Neutrophil (primary cell): ENCODE measurements around the gene CSHL1.
"Not testable (repeated sequence)": the region's sequence is repeated elsewhere in the genome, so short reads cannot be mapped to it uniquely, and the experiment has no call there.

Experiments used
- H3K27ac ChIP-seq: fragments of 200-600 bp; sonication (generic); 2 replicates; pipeline ENCODE4 v1.5.1; 2016; ENCODE audit warnings: mild to moderate bottlenecking, moderate library complexity
- H3K27me3 ChIP-seq: fragments of 200-600 bp; sonication (generic); 2 replicates; pipeline ENCODE4 v1.6.0; 2016; ENCODE audit warnings: mild to moderate bottlenecking
- H3K36me3 ChIP-seq: fragments of 200-600 bp; sonication (generic); 2 replicates; pipeline ENCODE4 v1.5.1; 2017
- H3K4me1 ChIP-seq, 2 experiments: fragments of 200-600 bp in 1 of 2; sonication (generic) in 1 of 2; 1 replicate in 1 of 2; 2 replicates in 1 of 2; pipeline versions ENCODE4 v1.5.1 to v1.6.1; 2013 to 2016; ENCODE audit warnings: low read depth in 1 of 2, low read length in 1 of 2, mild to moderate bottlenecking in 1 of 2, moderate library complexity in 1 of 2; ENCODE audit not compliant: control insufficient read depth in 1 of 2, insufficient read depth in 1 of 2
- H3K4me3 ChIP-seq, 2 experiments: fragments of 200-600 bp in 1 of 2; sonication (generic) in 1 of 2; 1 replicate in 1 of 2; 2 replicates in 1 of 2; pipeline ENCODE4 v1.5.1; 2013 to 2016; ENCODE audit warnings: low read depth in 1 of 2, low read length in 1 of 2, mild to moderate bottlenecking in 1 of 2, moderate library complexity in 1 of 2
- H3K9me3 ChIP-seq: fragments of 200-600 bp; sonication (generic); 2 replicates; pipeline ENCODE4 v1.5.1; 2016
- CTCF ChIP-seq: fragments of 200-600 bp; sonication (generic); IDR thresholded peaks from 2 replicates; pipeline ENCODE4 v1.5.1; 2016; ENCODE audit warnings: antibody characterized with exemption

The CSHL1 gene

GRCh38 chr17:63894821-63895220 lies 16.2 kb downstream of the CSHL1 start:
- not testable (repeated sequence) for H3K9me3 ChIP-seq

GRCh38 chr17:63894021-63894420 lies 17.0 kb downstream of the CSHL1 start:
- not testable (repeated sequence) for H3K27ac ChIP-seq, H3K4me3 ChIP-seq, H3K4me1 ChIP-seq, H3K36me3 ChIP-seq, H3K9me3 ChIP-seq, H3K27me3 ChIP-seq

More at GRCh38 chr17:63894821-63895220, 16.2 kb downstream of the CSHL1 start:
- H3K4me3 ChIP-seq, H3K27me3 ChIP-seq, H3K4me1 ChIP-seq, H3K27ac ChIP-seq, H3K36me3 ChIP-seq: not testable (repeated sequence)

- not testable (repeated sequence) for H3K9me3 ChIP-seq
These were observed 18.6 kb downstream of the CSHL1 start for GRCh38 chr17:63892316-63893037.

GRCh38 chr17:63889026-63889848 lies 21.8 kb downstream of the CSHL1 start:
- H3K4me3 ChIP-seq, H3K9me3 ChIP-seq, H3K4me1 ChIP-seq, H3K36me3 ChIP-seq, H3K27ac ChIP-seq, H3K27me3 ChIP-seq: not testable (repeated sequence)

More at GRCh38 chr17:63892316-63893037, 18.6 kb downstream of the CSHL1 start:
- H3K4me1 ChIP-seq, H3K36me3 ChIP-seq, H3K27ac ChIP-seq, H3K27me3 ChIP-seq, H3K4me3 ChIP-seq: not testable (repeated sequence)

- H3K27ac ChIP-seq, H3K9me3 ChIP-seq, H3K27me3 ChIP-seq, H3K4me1 ChIP-seq, H3K36me3 ChIP-seq, H3K4me3 ChIP-seq: not testable (repeated sequence)
These were observed 25.9 kb downstream of the CSHL1 start for GRCh38 chr17:63885119-63885518.

GRCh38 chr17:63882626-63883126 lies 28.4 kb downstream of the CSHL1 start:
- not testable (repeated sequence) for H3K27ac ChIP-seq, H3K4me1 ChIP-seq, H3K9me3 ChIP-seq, H3K27me3 ChIP-seq, H3K36me3 ChIP-seq, H3K4me3 ChIP-seq

GRCh38 chr17:63881935-63882601 lies 29.0 kb downstream of the CSHL1 start, which contains the start of gene GH2:
Gene GH2, minus strand, starts transcription at chr17:63881944. Its CDS starts 143 bp downstream, at chr17:63881801.
- TF ChIP-seq CTCF: peak; percentile 66
- Histone ChIP-seq H3K9me3 (no peaks in the 10 kb centered on the region), H3K36me3 (no peaks in the 10 kb centered on the region), H3K27me3 (no peaks in the 10 kb centered on the region), H3K4me3 (no peak within 1 kb of the TSS), H3K4me1 (no peaks in the 10 kb centered on the region), H3K27ac (no peak within 1 kb of the TSS)

GRCh38 chr17:63881337-63881736 lies 29.7 kb downstream of the CSHL1 start:
- H3K4me3 ChIP-seq, H3K36me3 ChIP-seq, H3K27ac ChIP-seq, H3K9me3 ChIP-seq, H3K27me3 ChIP-seq, H3K4me1 ChIP-seq: not testable (repeated sequence)
